OCI-LY7 (cell line): ENCODE results near the gene KRTAP6-3.

ENCODE experiments used
- EZH2phosphoT487 ChIP-seq: fragments of 200-600 bp; sonication (generic); IDR thresholded peaks from 2 replicates; pipeline ENCODE4 v1.6.1; 2018; ENCODE audit warnings: low read depth, borderline replicate concordance, mild to moderate bottlenecking, mixed run types, antibody characterized with exemption, low read length, moderate library complexity, mixed read lengths
- TF ChIP-seq, protein P1 (sequence below): fragments of 200-600 bp; sonication (generic); conservative IDR thresholded peaks from 2 replicates; pipeline ENCODE4 v1.5.1; 2014; ENCODE audit warnings: mild to moderate bottlenecking, antibody characterized with exemption, low read length, moderate library complexity, mixed read lengths

DNA sequence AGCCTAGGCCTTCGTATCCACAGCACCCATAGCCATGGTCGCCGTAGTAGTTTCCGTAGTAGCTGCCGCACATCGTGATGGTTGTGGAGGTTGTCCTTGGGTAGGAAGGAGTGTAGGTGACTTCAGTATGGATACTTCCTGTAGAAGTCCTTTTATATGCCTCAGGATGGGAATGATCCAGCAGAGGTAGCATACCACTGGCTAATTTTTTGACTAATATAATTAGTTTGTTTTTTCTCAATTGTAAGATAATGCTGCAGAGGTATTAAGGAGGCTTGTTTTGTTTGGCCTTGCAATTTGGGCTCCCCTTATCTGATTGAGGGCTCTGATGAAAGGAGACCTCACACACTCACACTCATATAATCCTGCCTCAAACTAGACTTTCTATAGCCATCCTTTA, 6.6 kb downstream of the KRTAP6-3 start, which contains the start of gene KRTAP6-2:
- TF ChIP-seq, protein P1, sequence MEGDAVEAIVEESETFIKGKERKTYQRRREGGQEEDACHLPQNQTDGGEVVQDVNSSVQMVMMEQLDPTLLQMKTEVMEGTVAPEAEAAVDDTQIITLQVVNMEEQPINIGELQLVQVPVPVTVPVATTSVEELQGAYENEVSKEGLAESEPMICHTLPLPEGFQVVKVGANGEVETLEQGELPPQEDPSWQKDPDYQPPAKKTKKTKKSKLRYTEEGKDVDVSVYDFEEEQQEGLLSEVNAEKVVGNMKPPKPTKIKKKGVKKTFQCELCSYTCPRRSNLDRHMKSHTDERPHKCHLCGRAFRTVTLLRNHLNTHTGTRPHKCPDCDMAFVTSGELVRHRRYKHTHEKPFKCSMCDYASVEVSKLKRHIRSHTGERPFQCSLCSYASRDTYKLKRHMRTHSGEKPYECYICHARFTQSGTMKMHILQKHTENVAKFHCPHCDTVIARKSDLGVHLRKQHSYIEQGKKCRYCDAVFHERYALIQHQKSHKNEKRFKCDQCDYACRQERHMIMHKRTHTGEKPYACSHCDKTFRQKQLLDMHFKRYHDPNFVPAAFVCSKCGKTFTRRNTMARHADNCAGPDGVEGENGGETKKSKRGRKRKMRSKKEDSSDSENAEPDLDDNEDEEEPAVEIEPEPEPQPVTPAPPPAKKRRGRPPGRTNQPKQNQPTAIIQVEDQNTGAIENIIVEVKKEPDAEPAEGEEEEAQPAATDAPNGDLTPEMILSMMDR: no peak
- no peak for TF ChIP-seq EZH2phosphoT487
